Testis (tissue), 2 donors: ENCODE measurements around the gene PCLAF.

Experiments
- CTCF ChIP-seq, 3 experiments: fragments of 450-650 bp in 2 of 3; fragments of 200-600 bp in 1 of 3; sonication (generic) in 1 of 3; IDR thresholded peaks; one replicate each; pipeline ENCODE4 v1.5.1; 2016 to 2019; ENCODE audit warnings: antibody characterized with exemption in 3 of 3, mild to moderate bottlenecking in 2 of 3, moderate library complexity in 1 of 3
- POLR2A ChIP-seq: fragments of 450-650 bp; IDR thresholded peaks from one replicate; pipeline ENCODE4 v1.6.1; 2017; ENCODE audit warnings: antibody characterized with exemption, mild to moderate bottlenecking, moderate library complexity

- TF ChIP-seq CTCF (IDR thresholded peaks at IDR 0.05) (no peak), POLR2A (no peak)
Measured at GRCh38 chr15:64425221-64425620, 44.0 kb upstream of the PCLAF start.
